ENCODE data around the gene SUCO. TPM values are rescaled to one million over a fixed set of nuclear protein-coding genes. Genes with fewer than 3 reads are reported as not detected.

The SUCO gene
- polyA plus RNA-seq, 2 of the 4 experiments (the other 2 are of a cell fraction) = 10.3 to 21.8 TPM

- H3K4me2 ChIP-seq = peak overlapping the region; percentile 29
- peak; percentile 67 to 74; a peak in 5 of 6 replicates for ATAC-seq
- CTCF ChIA-PET = interaction anchor here (1.0 to 2.6 kb wide), 2 partner anchors 40 to 80 kb away, joined by 3 to 10 read pairs; no protein-coding TSS in a partner anchor
Observed at GRCh38 chr1:172638885-172639831, 106.2 kb downstream of the SUCO start.

DNA sequence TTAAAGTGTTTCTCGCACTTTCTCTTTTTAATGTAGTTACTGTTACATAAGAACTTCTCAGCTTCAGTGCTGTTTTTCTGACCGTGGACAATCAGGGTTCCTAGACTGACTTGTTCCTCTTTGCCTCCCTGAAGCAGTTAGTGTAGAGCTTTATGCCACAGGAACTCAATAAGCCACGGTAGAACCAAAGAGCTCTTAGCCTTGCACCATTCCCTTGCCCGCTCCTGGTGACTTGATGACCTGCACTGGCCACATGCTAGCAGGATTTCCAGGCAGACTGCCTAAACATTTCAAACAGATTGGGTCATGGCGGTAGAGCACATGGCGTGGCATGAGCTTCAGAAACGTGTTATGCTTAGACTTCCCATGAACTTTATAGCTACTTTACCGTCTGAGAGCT, 107.2 kb downstream of the SUCO start:
- DNase-seq (ENCODE audit: low read depth in 1 of 2, low spot score in 1 of 2) = no peak
- TF ChIP-seq HES2 (IDR thresholded peaks at IDR 0.05) = no peak
- TF ChIP-seq TFCP2L1 (CRISPR knock-in tag; IDR thresholded peaks at IDR 0.05) = no peak
- no peak for TF ChIP-seq GATA3 (IDR thresholded peaks at IDR 0.05; ENCODE audit: borderline replicate concordance)
- TF ChIP-seq CBX8 (IDR thresholded peaks at IDR 0.05) = no peak
- TF ChIP-seq BCL3 (IDR thresholded peaks at IDR 0.05) = no peak
- no peak for TF ChIP-seq POLR2A (IDR thresholded peaks at IDR 0.05; ENCODE audit: low read length)
- TF ChIP-seq HOXB13 (CRISPR knock-in tag; IDR thresholded peaks at IDR 0.05; ENCODE audit: low read depth) = no peak
- TF ChIP-seq, protein P1, sequence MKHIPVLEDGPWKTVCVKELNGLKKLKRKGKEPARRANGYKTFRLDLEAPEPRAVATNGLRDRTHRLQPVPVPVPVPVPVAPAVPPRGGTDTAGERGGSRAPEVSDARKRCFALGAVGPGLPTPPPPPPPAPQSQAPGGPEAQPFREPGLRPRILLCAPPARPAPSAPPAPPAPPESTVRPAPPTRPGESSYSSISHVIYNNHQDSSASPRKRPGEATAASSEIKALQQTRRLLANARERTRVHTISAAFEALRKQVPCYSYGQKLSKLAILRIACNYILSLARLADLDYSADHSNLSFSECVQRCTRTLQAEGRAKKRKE (CRISPR knock-in tag; IDR thresholded peaks at IDR 0.05; ENCODE audit: low read depth) = no peak
- TF ChIP-seq HMGXB4 (CRISPR knock-in tag; IDR thresholded peaks at IDR 0.05; ENCODE audit: borderline replicate concordance) = no peak
- no peak for TF ChIP-seq PBX3 (IDR thresholded peaks at IDR 0.05)
- Histone ChIP-seq H3K9me3 (peaks cover 3% of the 10 kb centered on the region; the same call in 1 of the 3 replicates), H3K4me2 (no peak overlapping the region), H3K4me1 (peaks cover 43% of the 10 kb centered on the region), H3K27ac (peak overlapping the region in 1 of 2 experiments; percentile 40; a peak in 3 of 6 replicates), H3K4me3 (no peak overlapping the region)
- no peak for ATAC-seq
- ChIA-PET POLR2A (no interaction called here), CTCF (interaction anchor here (1.0 kb wide), 1 partner anchor 39 kb away, joined by 3 read pairs; no protein-coding TSS in a partner anchor)
- FAIRE-seq = no peak
- 88% methylated on average over 8 of the region's 8 CpGs for WGBS (ENCODE audit: missing lambda C conversion rate)

More at GRCh38 chr1:172638885-172639831, 106.2 kb downstream of the SUCO start:
- DNase-seq (ENCODE audit: low read depth in 1 of 2, low spot score in 1 of 2) = peak; percentile 40 to 51
- Histone ChIP-seq H3K27ac (peak overlapping the region; percentile 58 to 83), H3K4me3 (no peak overlapping the region), H3K9me3 (peaks cover 3% of the 10 kb centered on the region; the same call in 1 of the 3 replicates), H3K4me1 (peaks cover 42% of the 10 kb centered on the region)
- TF ChIP-seq FOSL2 (IDR thresholded peaks at IDR 0.05) = peak; percentile 53; the same call in 1 of the 2 replicates
- TF ChIP-seq FOSL2 (CRISPR knock-in tag; IDR thresholded peaks at IDR 0.05) = peak; percentile 75
- TF ChIP-seq CTCF (IDR thresholded peaks at IDR 0.05) = no peak
- 0 out of 2 replicates have a peak, but pooled peaks have one; percentile 4 for TF ChIP-seq ZC3H11A (IDR thresholded peaks at IDR 0.05)
- TF ChIP-seq GATA3 (IDR thresholded peaks at IDR 0.05; ENCODE audit: borderline replicate concordance) = peak; percentile 19; the same call in 1 of the 2 replicates
- no peak for TF ChIP-seq HOXB13 (CRISPR knock-in tag; IDR thresholded peaks at IDR 0.05; ENCODE audit: low read depth)
- TF ChIP-seq JUNB (IDR thresholded peaks at IDR 0.05) = peak; percentile 53; the same call in 1 of the 2 replicates
- no peak for FAIRE-seq
- 44% methylated on average over 9 of the region's 9 CpGs for WGBS (ENCODE audit: missing lambda C conversion rate)
- POLR2A ChIA-PET = no interaction called here

All from A549 (cell line).